GM21786 (cell line): Measurements from ENCODE around the gene TRIM61.
"Not testable (repeated sequence)": the region's sequence is repeated elsewhere in the genome, so short reads cannot be mapped to it uniquely, and the experiment has no call there.

Source experiments
- ATAC-seq: cut with Tn5 transposase; IDR thresholded peaks from one replicate; pipeline ENCODE4 v1.9.1; 2021; ENCODE audit not compliant: unreplicated experiment

The TRIM61 gene

GRCh38 chr4:164977243-164978164 is at the start of gene TRIM61:
Gene TRIM61, minus strand, starts transcription at chr4:164977657. Its CDS starts 7,655 bp downstream, at chr4:164970002.
- peak; percentile 99 for ATAC-seq

GRCh38 chr4:165025782-165026181 is 48.3 kb upstream of the TRIM61 start:
- not testable (repeated sequence) for ATAC-seq

- not testable (repeated sequence) for ATAC-seq
Measured at GRCh38 chr4:165019995-165020394, 42.5 kb upstream of the TRIM61 start.

GRCh38 chr4:165016971-165017370 is 39.5 kb upstream of the TRIM61 start:
- peak; percentile 57 for ATAC-seq

GRCh38 chr4:165013691-165014090 is 36.2 kb upstream of the TRIM61 start:
- ATAC-seq = no peak

- ATAC-seq = no peak
Measured at GRCh38 chr4:165011403-165011802, 33.9 kb upstream of the TRIM61 start.

- no peak for ATAC-seq
Measured at GRCh38 chr4:165010991-165011390, 33.5 kb upstream of the TRIM61 start.

- no peak for ATAC-seq
Measured at GRCh38 chr4:165010487-165010886, 33.0 kb upstream of the TRIM61 start.

GRCh38 chr4:165009493-165010227 is 32.2 kb upstream of the TRIM61 start:
- ATAC-seq = no peak

- no peak for ATAC-seq
Measured at GRCh38 chr4:165006886-165007285, 29.4 kb upstream of the TRIM61 start.

GRCh38 chr4:165006456-165006855 is 29.0 kb upstream of the TRIM61 start:
- no peak for ATAC-seq

GRCh38 chr4:165005352-165005925 is 28.0 kb upstream of the TRIM61 start:
- no peak for ATAC-seq

GRCh38 chr4:165001957-165002356 is 24.5 kb upstream of the TRIM61 start:
- ATAC-seq = not testable (repeated sequence)

- ATAC-seq = not testable (repeated sequence)
Measured at GRCh38 chr4:164998526-164999080, 21.1 kb upstream of the TRIM61 start.

- ATAC-seq = no peak
Measured at GRCh38 chr4:164997941-164998340, 20.5 kb upstream of the TRIM61 start.

GRCh38 chr4:164997324-164997723 is 19.9 kb upstream of the TRIM61 start:
- ATAC-seq = no peak

GRCh38 chr4:164996123-164996522 is 18.7 kb upstream of the TRIM61 start:
- not testable (repeated sequence) for ATAC-seq

- not testable (repeated sequence) for ATAC-seq
Measured at GRCh38 chr4:164990786-164991185, 13.3 kb upstream of the TRIM61 start.

- ATAC-seq = no peak
Measured at GRCh38 chr4:164989471-164989870, 12.0 kb upstream of the TRIM61 start.

GRCh38 chr4:164971929-164972328 is 5.5 kb downstream of the TRIM61 start:
- not testable (repeated sequence) for ATAC-seq

- no peak for ATAC-seq
Measured at GRCh38 chr4:164959896-164960295, 17.6 kb downstream of the TRIM61 start.
